Neuronal stem cell (in vitro differentiated cells): ENCODE results near the gene SLC7A5.
"Not testable (repeated sequence)": the region's sequence is repeated elsewhere in the genome, so short reads cannot be mapped to it uniquely, and the experiment has no call there.

Experiments used
- DNase-seq: peaks from one replicate; pipeline ENCODE4 v3.0.0-alpha.2; 2013; ENCODE audit warnings: low spot score
- H2AFZ ChIP-seq: one replicate; pipeline ENCODE4 v1.6.1; 2013; ENCODE audit warnings: mild to moderate bottlenecking, low read length, inconsistent platforms
- H2AK5ac ChIP-seq: 2 replicates; pipeline ENCODE4 v1.6.1; 2013; ENCODE audit warnings: low read depth, mild to moderate bottlenecking, inconsistent platforms, low read length, moderate library complexity, mixed read lengths
- H2BK120ac ChIP-seq: 2 replicates; pipeline ENCODE4 v1.6.1; 2013; ENCODE audit warnings: low read depth, mild to moderate bottlenecking, inconsistent platforms, low read length, moderate library complexity, mixed read lengths
- H2BK12ac ChIP-seq: one replicate; pipeline ENCODE4 v1.6.1; 2013; ENCODE audit warnings: low read length, inconsistent platforms
- H2BK15ac ChIP-seq: 2 replicates; pipeline ENCODE4 v1.6.1; 2013; ENCODE audit warnings: mild to moderate bottlenecking, low read length, inconsistent platforms, mixed read lengths
- H2BK5ac ChIP-seq: one replicate; pipeline ENCODE4 v1.6.1; 2013; ENCODE audit warnings: inconsistent platforms, mild to moderate bottlenecking, low read length, moderate library complexity
- H3K14ac ChIP-seq: one replicate; pipeline ENCODE4 v1.6.1; 2013; ENCODE audit warnings: low read length, inconsistent platforms
- H3K18ac ChIP-seq: 2 replicates; pipeline ENCODE4 v1.6.1; 2013; ENCODE audit warnings: low read length, inconsistent platforms
- H3K23ac ChIP-seq: 2 replicates; pipeline ENCODE4 v1.6.1; 2013; ENCODE audit warnings: low read depth, mild to moderate bottlenecking, mixed read lengths, low read length, inconsistent platforms; ENCODE audit not compliant: poor library complexity
- H3K27ac ChIP-seq: replicated peaks from 3 replicates; pipeline ENCODE4 v1.5.1; 2013; ENCODE audit warnings: low read length, inconsistent platforms
- H3K27me3 ChIP-seq, 3 experiments: 2 replicates each; pipeline ENCODE4 v1.6.1; 2013; ENCODE audit warnings: low read length in 3 of 3, mild to moderate bottlenecking in 2 of 3, inconsistent platforms in 1 of 3, low read depth in 1 of 3, mixed read lengths in 1 of 3, moderate library complexity in 1 of 3; ENCODE audit not compliant: control insufficient read depth in 3 of 3, insufficient read depth in 3 of 3
- H3K36me3 ChIP-seq, 2 donors: replicated peaks in 1 of 2; 2 replicates each; pipeline ENCODE4 v1.6.1; 2013; ENCODE audit warnings: low read length in 2 of 2; ENCODE audit not compliant: control insufficient read depth in 2 of 2, insufficient read depth in 2 of 2
- H3K4ac ChIP-seq: 2 replicates; pipeline ENCODE4 v1.6.1; 2013; ENCODE audit warnings: inconsistent platforms, mild to moderate bottlenecking, low read length, moderate library complexity
- H3K4me1 ChIP-seq, 2 donors: 1 replicate in 1 of 2; 2 replicates in 1 of 2; pipeline ENCODE4 v1.6.1; 2013; ENCODE audit warnings: low read length in 2 of 2, low read depth in 1 of 2; ENCODE audit not compliant: control insufficient read depth in 2 of 2, insufficient read depth in 1 of 2
- H3K4me2 ChIP-seq: one replicate; pipeline ENCODE4 v1.6.1; 2013; ENCODE audit warnings: mild to moderate bottlenecking, low read length, inconsistent platforms; ENCODE audit not compliant: insufficient read depth, poor library complexity, severe bottlenecking
- H3K4me3 ChIP-seq, 2 donors: 2 replicates each; pipeline ENCODE4 v1.5.1; 2013; ENCODE audit warnings: low read length in 2 of 2, mild to moderate bottlenecking in 2 of 2, inconsistent platforms in 1 of 2, moderate library complexity in 1 of 2
- H3K79me1 ChIP-seq: one replicate; pipeline ENCODE4 v1.6.1; 2013; ENCODE audit warnings: low read depth, mild to moderate bottlenecking, inconsistent platforms, low read length, moderate library complexity
- H3K9ac ChIP-seq: one replicate; pipeline ENCODE4 v1.6.1; 2013; ENCODE audit warnings: mild to moderate bottlenecking, low read depth, low read length, inconsistent platforms; ENCODE audit not compliant: poor library complexity
- H3K9me3 ChIP-seq, 2 donors: replicated peaks in 1 of 2; 2 replicates each; pipeline versions ENCODE3 to v1.6.1; 2013; ENCODE audit warnings: low read length in 2 of 2, mild to moderate bottlenecking in 2 of 2, inconsistent platforms in 1 of 2, low read depth in 1 of 2, mixed read lengths in 1 of 2, moderate library complexity in 1 of 2; ENCODE audit not compliant: control insufficient read depth in 2 of 2, insufficient read depth in 1 of 2
- H4K8ac ChIP-seq: one replicate; pipeline ENCODE4 v1.6.1; 2013; ENCODE audit warnings: low read depth, mild to moderate bottlenecking, inconsistent platforms, low read length, moderate library complexity
- H4K91ac ChIP-seq: one replicate; pipeline ENCODE4 v1.6.1; 2013; ENCODE audit warnings: low read length, low read depth, mild to moderate bottlenecking, inconsistent platforms; ENCODE audit not compliant: poor library complexity
- WGBS, 2 donors: extraction: QIAGEN DNeasy Blood & Tissue Kit; methylation state at CpG; one replicate each; pipeline ENCODE4 v1.1.7; 2013; ENCODE audit warnings: missing lambda C conversion rate in 2 of 2, mixed read lengths in 1 of 2; ENCODE audit not compliant: insufficient read length in 2 of 2, insufficient replicate concordance in 1 of 2; ENCODE audit errors: extremely low coverage in 2 of 2; 5-methylcytosine and 5-hydroxymethylcytosine counted together

Gene SLC7A5

GRCh38 chr16:87817370-87817769 is 51.9 kb downstream of the SLC7A5 start:
- H3K4ac ChIP-seq, H2BK12ac ChIP-seq, H2BK5ac ChIP-seq, H2BK120ac ChIP-seq, H3K18ac ChIP-seq, H3K79me1 ChIP-seq, H2AK5ac ChIP-seq, H2BK15ac ChIP-seq, H3K14ac ChIP-seq, H2AFZ ChIP-seq, H3K9ac ChIP-seq, H3K27ac ChIP-seq, H3K27me3 ChIP-seq, H4K8ac ChIP-seq, H3K4me3 ChIP-seq, DNase-seq, H3K36me3 ChIP-seq, H3K23ac ChIP-seq, H3K4me2 ChIP-seq, H4K91ac ChIP-seq: not testable (repeated sequence)
- Histone ChIP-seq H3K4me1 (peaks cover 11 to 15% of the 10 kb centered on the region in 2 donors), H3K9me3 (peaks cover 5 to 10% of the 10 kb centered on the region in 2 donors)
- WGBS, 2 donors, result no CpG with 5 or more reads among the region's 7 CpGs

DNA sequence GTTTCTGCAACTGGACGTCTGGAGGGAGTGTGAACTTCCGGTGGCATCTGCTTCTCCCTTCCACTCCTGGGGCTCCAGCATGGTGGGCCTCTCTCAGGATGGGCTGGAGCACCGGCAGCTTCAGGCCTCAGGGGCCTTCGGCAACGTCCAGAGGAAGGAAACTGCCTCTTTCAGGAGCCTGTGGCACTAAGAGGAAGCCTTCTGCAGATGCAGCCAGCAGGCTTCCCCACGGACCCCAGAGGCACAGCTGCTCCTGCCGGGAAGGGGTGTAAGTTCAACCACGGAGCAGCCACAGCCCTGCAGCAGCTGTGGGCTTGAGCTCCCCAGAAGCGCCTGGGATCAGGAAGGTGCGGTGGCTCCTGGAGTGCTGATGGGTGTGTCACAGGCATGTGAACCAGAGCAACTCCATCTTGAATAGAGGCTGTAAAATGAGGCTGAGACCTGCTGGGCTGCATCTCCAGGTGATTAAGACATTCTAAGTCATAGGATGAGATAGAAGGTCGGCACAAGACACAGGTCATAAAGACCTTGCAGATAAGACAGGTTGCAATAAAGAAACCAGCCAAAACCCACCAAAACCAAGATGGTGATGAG is 52.7 kb downstream of the SLC7A5 start:
- Histone ChIP-seq H3K9ac (no peak overlapping the region), H3K79me1 (no peaks in the 10 kb centered on the region), H4K91ac (no peak overlapping the region), H3K23ac (no peak overlapping the region), H3K14ac (peak overlapping the region; percentile 17), H3K27me3 (peaks cover 0 to 8% (median 0%) of the 10 kb centered on the region in 3 experiments), H3K4ac (no peak overlapping the region), H3K18ac (peak overlapping the region; percentile 13), H3K4me1 (peaks cover 3 to 7% of the 10 kb centered on the region in 2 donors), H3K4me2 (no peak overlapping the region), H3K36me3 (no peaks in the 10 kb centered on the region), H3K9me3 (peaks cover 5 to 10% of the 10 kb centered on the region in 2 donors), H2AFZ (no peak overlapping the region), H2BK15ac (no peak overlapping the region), H3K4me3 (peak overlapping the region in 1 of 2 donors; percentile 16), H2AK5ac (peak overlapping the region; percentile 78), H2BK5ac (no peak overlapping the region), H3K27ac (peak overlapping the region; percentile 17), H2BK12ac (no peak overlapping the region), H4K8ac (no peak overlapping the region), H2BK120ac (no peak overlapping the region)
- DNase-seq, result no peak
- no CpG with 5 or more reads among the region's 11 CpGs for WGBS, 2 donors

DNA sequence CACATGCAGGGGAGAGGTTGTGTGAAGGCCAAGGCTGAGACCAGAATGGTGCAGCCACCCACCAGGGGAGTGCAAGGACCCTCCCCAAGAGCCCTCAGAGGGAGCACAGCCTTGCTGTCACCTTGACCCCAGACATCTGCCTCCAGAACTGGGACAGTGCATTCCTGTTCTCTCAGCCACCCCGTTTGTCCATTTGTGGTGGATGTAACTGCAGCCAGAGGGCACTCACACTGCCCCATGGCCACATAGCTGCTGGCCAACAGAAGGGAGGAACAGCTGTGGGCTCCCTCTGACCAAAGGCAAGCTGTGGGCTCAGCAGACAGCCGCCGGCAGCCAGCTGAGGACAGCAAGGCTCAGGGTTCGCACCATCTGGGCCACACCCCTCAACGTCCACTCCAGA is 53.7 kb downstream of the SLC7A5 start:
- Histone ChIP-seq H3K9me3 (peaks cover 5 to 10% of the 10 kb centered on the region in 2 donors), H2AFZ (no peak overlapping the region), H3K27ac (no peak overlapping the region), H3K9ac (no peak overlapping the region), H2BK12ac (peak overlapping the region; percentile 84), H2AK5ac (peak overlapping the region; percentile 77), H3K14ac (no peak overlapping the region), H2BK5ac (no peak overlapping the region), H2BK120ac (no peak overlapping the region), H3K23ac (peak overlapping the region; percentile 65), H3K36me3 (no peaks in the 10 kb centered on the region), H4K91ac (no peak overlapping the region), H3K18ac (peak overlapping the region; percentile 76), H3K79me1 (no peaks in the 10 kb centered on the region), H4K8ac (no peak overlapping the region), H3K27me3 (peaks cover 0 to 8% (median 0%) of the 10 kb centered on the region in 3 experiments), H2BK15ac (no peak overlapping the region), H3K4me3 (no peak overlapping the region), H3K4me1 (peaks cover 0 to 3% of the 10 kb centered on the region in 2 donors), H3K4me2 (no peak overlapping the region), H3K4ac (no peak overlapping the region)
- WGBS, 2 donors, result no CpG with 5 or more reads among the region's 5 CpGs
- no peak for DNase-seq

- Histone ChIP-seq H3K4me3 (no peak overlapping the region), H3K9ac (no peak overlapping the region), H2BK15ac (no peak overlapping the region), H3K14ac (no peak overlapping the region), H3K9me3 (peaks cover 5 to 8% of the 10 kb centered on the region in 2 donors), H4K91ac (no peak overlapping the region), H3K4me2 (no peak overlapping the region), H2BK12ac (no peak overlapping the region), H3K4me1 (no peaks in the 10 kb centered on the region), H3K4ac (no peak overlapping the region), H3K18ac (no peak overlapping the region), H2AK5ac (no peak overlapping the region), H3K23ac (no peak overlapping the region), H2AFZ (no peak overlapping the region), H2BK120ac (no peak overlapping the region), H3K27ac (no peak overlapping the region), H2BK5ac (no peak overlapping the region), H4K8ac (no peak overlapping the region), H3K27me3 (peaks cover 0 to 12% (median 0%) of the 10 kb centered on the region in 3 experiments), H3K36me3 (no peaks in the 10 kb centered on the region), H3K79me1 (no peaks in the 10 kb centered on the region)
- WGBS, 2 donors, result no CpG with 5 or more reads among the region's 10 CpGs
- no peak for DNase-seq
Measured at GRCh38 chr16:87812200-87812656, 57.1 kb downstream of the SLC7A5 start.
